ENCODE data around the gene CLSTN1. TPM values are rescaled to one million over a fixed set of nuclear protein-coding genes. Genes with fewer than 3 reads are reported as not detected.

CLSTN1 gene
- polyA plus RNA-seq, 3 donors, result 5.2 to 25.2 (median 5.3) TPM

GRCh38 chr1:9871021-9871420, 47.3 kb upstream of the CLSTN1 start:
- WGBS (ENCODE audit: insufficient coverage), result 90% methylated on average over 7 of the region's 9 CpGs
- no peak overlapping the region for H3K4me2 ChIP-seq (replicated peaks; ENCODE audit: extremely low read depth, low read length, poor library complexity, severe bottlenecking)

GRCh38 chr1:9870572-9870971, 46.8 kb upstream of the CLSTN1 start:
- Histone ChIP-seq H3K27ac (ENCODE audit: low read depth in 1 of 2, low read length in 2 of 2) (no peak overlapping the region), H3K79me2 (ENCODE audit: insufficient read depth, low read length) (no peaks in the 10 kb centered on the region), H3K36me3 (replicated peaks in 1 of 2; ENCODE audit: control insufficient read depth in 1 of 2, insufficient read depth in 2 of 2, low read length in 2 of 2) (peaks cover 36 to 63% of the 10 kb centered on the region in 2 donors), H3K4me2 (replicated peaks; ENCODE audit: extremely low read depth, low read length, poor library complexity, severe bottlenecking) (no peak overlapping the region), H4K20me1 (ENCODE audit: insufficient read depth, low read length) (peaks cover 11% of the 10 kb centered on the region), H2AFZ (ENCODE audit: insufficient read depth, low read depth, low read length, poor library complexity, severe bottlenecking) (no peak overlapping the region), H3K9ac (ENCODE audit: insufficient read depth, low read length, poor library complexity, severe bottlenecking) (no peak overlapping the region), H3K4me1 (ENCODE audit: control insufficient read depth in 1 of 2, insufficient read depth in 2 of 2, low read length in 2 of 2) (peaks cover 5 to 6% of the 10 kb centered on the region in 2 donors), H3K4me3 (replicated peaks in 1 of 3; ENCODE audit: low read depth in 2 of 3, low read length in 3 of 3) (no peak overlapping the region), H3K27me3 (ENCODE audit: control insufficient read depth in 2 of 2, insufficient read depth in 2 of 2, low read length in 2 of 2) (no peaks in the 10 kb centered on the region), H3K9me3 (replicated peaks in 1 of 2; ENCODE audit: control insufficient read depth in 1 of 2, insufficient read depth in 1 of 2, low read length in 2 of 2) (no peaks in the 10 kb centered on the region)
- H3K36me3 Mint-ChIP-seq, result peaks cover 40 to 71% of the 10 kb centered on the region in 2 donors
- H3K4me3 Mint-ChIP-seq, result no peak overlapping the region
- intact Hi-C loops (cut with micrococcal nuclease), result loop anchor here in 1 of 2 donors (10.0 kb wide), 1 partner anchor 164 kb away; the partner anchor contains the start of gene UBE4B
- no peak overlapping the region for H3K27ac Mint-ChIP-seq
- peaks cover 0 to 6% (median 0%) of the 10 kb centered on the region in 3 donors for H3K27me3 Mint-ChIP-seq (ENCODE audit: low read depth in 3 of 3)
- WGBS (ENCODE audit: insufficient coverage), result no CpG with 5 or more reads among the region's 4 CpGs
- peaks cover 0 to 2% (median 0%) of the 10 kb centered on the region in 7 donors for H3K9me3 Mint-ChIP-seq
- no peak for DNase-seq
- no peak for TF ChIP-seq CTCF (IDR thresholded peaks at IDR 0.05)
- peaks cover 4% of the 10 kb centered on the region for H3K4me1 Mint-ChIP-seq

More at GRCh38 chr1:9871021-9871420, 47.3 kb upstream of the CLSTN1 start:
- no peak overlapping the region for H3K27ac ChIP-seq (ENCODE audit: low read depth in 1 of 2, low read length in 2 of 2)
- H4K20me1 ChIP-seq (ENCODE audit: insufficient read depth, low read length), result peaks cover 11% of the 10 kb centered on the region
- Mint-ChIP-seq H3K4me1 (peaks cover 4% of the 10 kb centered on the region), H3K9me3 (peaks cover 0 to 2% (median 0%) of the 10 kb centered on the region in 7 donors), H3K27ac (no peak overlapping the region), H3K36me3 (peaks cover 37 to 69% of the 10 kb centered on the region in 2 donors), H3K27me3 (ENCODE audit: low read depth in 3 of 3) (peaks cover 0 to 4% (median 0%) of the 10 kb centered on the region in 3 donors), H3K4me3 (no peak overlapping the region)
- no peak for TF ChIP-seq CTCF (IDR thresholded peaks at IDR 0.05)
- H3K79me2 ChIP-seq (ENCODE audit: insufficient read depth, low read length), result no peaks in the 10 kb centered on the region
- H3K4me1 ChIP-seq (ENCODE audit: control insufficient read depth in 1 of 2, insufficient read depth in 2 of 2, low read length in 2 of 2), result peaks cover 5 to 6% of the 10 kb centered on the region in 2 donors
- intact Hi-C loops (cut with micrococcal nuclease), result loop anchor here in 1 of 2 donors (10.0 kb wide), 1 partner anchor 164 kb away; the partner anchor contains the start of gene UBE4B
- no peaks in the 10 kb centered on the region for H3K27me3 ChIP-seq (ENCODE audit: control insufficient read depth in 2 of 2, insufficient read depth in 2 of 2, low read length in 2 of 2)
- H3K9ac ChIP-seq (ENCODE audit: insufficient read depth, low read length, poor library complexity, severe bottlenecking), result no peak overlapping the region
- DNase-seq, result no peak
- peaks cover 36 to 58% of the 10 kb centered on the region in 2 donors for H3K36me3 ChIP-seq (replicated peaks in 1 of 2; ENCODE audit: control insufficient read depth in 1 of 2, insufficient read depth in 2 of 2, low read length in 2 of 2)
- no peak overlapping the region for H2AFZ ChIP-seq (ENCODE audit: insufficient read depth, low read depth, low read length, poor library complexity, severe bottlenecking)
- H3K4me3 ChIP-seq (replicated peaks in 1 of 3; ENCODE audit: low read depth in 2 of 3, low read length in 3 of 3), result no peak overlapping the region
- no peaks in the 10 kb centered on the region for H3K9me3 ChIP-seq (replicated peaks in 1 of 2; ENCODE audit: control insufficient read depth in 1 of 2, insufficient read depth in 1 of 2, low read length in 2 of 2)

Data from CD14-positive monocyte (primary cell).